OCI-LY3 (cell line): ENCODE data around the gene IGDCC3.

Experiments used
- H2AFZ ChIP-seq: fragments of 200-600, 300-600 bp; shearing (Covaris generic); 2 replicates; pipeline ENCODE4 v1.6.0; 2014; ENCODE audit warnings: antibody characterized with exemption, low read depth, low read length
- H3K27ac ChIP-seq: fragments of 200-600, 300-600 bp; sonication (generic); 2 replicates; pipeline ENCODE4 v1.5.1; 2014; ENCODE audit warnings: mild to moderate bottlenecking, low read length, moderate library complexity, mixed read lengths
- H3K27me3 ChIP-seq: fragments of 200-600, 300-600 bp; sonication (generic); 2 replicates; pipeline ENCODE4 v1.6.1; 2014; ENCODE audit warnings: low read depth, low read length, mixed read lengths
- H3K36me3 ChIP-seq: fragments of 200-600, 300-600 bp; sonication (generic); replicated peaks from 2 replicates; pipeline ENCODE3; 2014; ENCODE audit warnings: low read depth, low read length, mixed read lengths
- H3K4me1 ChIP-seq: fragments of 300-600, 200-600 bp; sonication (generic); 2 replicates; pipeline ENCODE4 v1.6.1; 2014; ENCODE audit warnings: low read length, mixed read lengths
- H3K4me2 ChIP-seq: fragments of 200-600, 300-600 bp; sonication (generic); 2 replicates; pipeline ENCODE4 v1.6.1; 2014; ENCODE audit warnings: low read length, mixed read lengths
- H3K4me3 ChIP-seq: fragments of 300-600, 200-600 bp; sonication (generic); 2 replicates; pipeline ENCODE4 v1.5.1; 2014; ENCODE audit warnings: antibody characterized with exemption, mild to moderate bottlenecking, low read length, moderate library complexity
- H3K79me2 ChIP-seq: fragments of 300-600, 200-600 bp; shearing (Covaris generic); 2 replicates; pipeline ENCODE4 v1.6.1; 2014; ENCODE audit warnings: mild to moderate bottlenecking, low read length, mixed read lengths
- H3K9ac ChIP-seq: fragments of 300-600, 200-600 bp; shearing (Covaris generic); 2 replicates; pipeline ENCODE4 v1.6.0; 2014; ENCODE audit warnings: mild to moderate bottlenecking, low read length, moderate library complexity
- H3K9me3 ChIP-seq: fragments of 200-600, 300-600 bp; shearing (Covaris generic); 2 replicates; pipeline ENCODE4 v1.6.1; 2014; ENCODE audit warnings: low read length, mixed read lengths; ENCODE audit not compliant: insufficient read depth
- H4K20me1 ChIP-seq: fragments of 200-600, 300-600 bp; sonication (generic); 2 replicates; pipeline ENCODE4 v1.6.1; 2016; ENCODE audit warnings: low read length, mixed read lengths; ENCODE audit not compliant: insufficient read depth
- EZH2phosphoT487 ChIP-seq: fragments of 200-600 bp; shearing (Covaris generic); IDR thresholded peaks from 2 replicates; pipeline ENCODE4 v1.6.1; 2018; ENCODE audit warnings: antibody characterized with exemption, mixed run types, low read depth
- TF ChIP-seq, protein P1 (sequence below): fragments of 200-600, 300-600 bp; sonication (generic); IDR thresholded peaks from 2 replicates; pipeline ENCODE4 v1.5.1; 2014; ENCODE audit warnings: antibody characterized with exemption, low read length, low read depth

The IGDCC3 gene

DNA sequence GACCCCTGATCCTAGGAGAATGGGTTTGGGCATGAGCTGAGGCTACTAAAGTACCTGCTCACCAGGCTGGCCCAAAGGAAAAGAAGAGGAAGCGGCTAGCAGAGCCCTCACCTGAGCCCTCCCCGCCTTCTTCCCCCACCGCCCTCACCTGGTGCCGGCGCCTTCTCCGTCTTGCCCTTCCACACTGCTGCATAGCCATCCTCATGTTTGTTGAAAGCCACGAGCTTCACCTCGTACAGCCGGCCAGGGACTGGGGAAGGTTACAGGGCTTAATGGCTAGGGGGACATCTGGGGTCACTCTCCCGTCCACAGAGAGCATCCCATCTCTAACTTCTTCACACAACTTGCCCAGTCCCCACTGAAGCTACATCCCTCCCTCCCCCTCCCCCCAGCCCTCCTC, 13.9 kb upstream of the IGDCC3 start:
- Histone ChIP-seq H3K27me3 (peaks cover 42% of the 10 kb centered on the region), H3K9me3 (no peaks in the 10 kb centered on the region), H3K4me1 (no peaks in the 10 kb centered on the region), H3K4me2 (no peak overlapping the region), H3K27ac (no peak overlapping the region), H2AFZ (no peak overlapping the region), H3K4me3 (no peak overlapping the region), H3K36me3 (no peaks in the 10 kb centered on the region), H4K20me1 (no peaks in the 10 kb centered on the region), H3K9ac (no peak overlapping the region), H3K79me2 (no peaks in the 10 kb centered on the region)
- TF ChIP-seq EZH2phosphoT487 = no peak
- TF ChIP-seq, protein P1, sequence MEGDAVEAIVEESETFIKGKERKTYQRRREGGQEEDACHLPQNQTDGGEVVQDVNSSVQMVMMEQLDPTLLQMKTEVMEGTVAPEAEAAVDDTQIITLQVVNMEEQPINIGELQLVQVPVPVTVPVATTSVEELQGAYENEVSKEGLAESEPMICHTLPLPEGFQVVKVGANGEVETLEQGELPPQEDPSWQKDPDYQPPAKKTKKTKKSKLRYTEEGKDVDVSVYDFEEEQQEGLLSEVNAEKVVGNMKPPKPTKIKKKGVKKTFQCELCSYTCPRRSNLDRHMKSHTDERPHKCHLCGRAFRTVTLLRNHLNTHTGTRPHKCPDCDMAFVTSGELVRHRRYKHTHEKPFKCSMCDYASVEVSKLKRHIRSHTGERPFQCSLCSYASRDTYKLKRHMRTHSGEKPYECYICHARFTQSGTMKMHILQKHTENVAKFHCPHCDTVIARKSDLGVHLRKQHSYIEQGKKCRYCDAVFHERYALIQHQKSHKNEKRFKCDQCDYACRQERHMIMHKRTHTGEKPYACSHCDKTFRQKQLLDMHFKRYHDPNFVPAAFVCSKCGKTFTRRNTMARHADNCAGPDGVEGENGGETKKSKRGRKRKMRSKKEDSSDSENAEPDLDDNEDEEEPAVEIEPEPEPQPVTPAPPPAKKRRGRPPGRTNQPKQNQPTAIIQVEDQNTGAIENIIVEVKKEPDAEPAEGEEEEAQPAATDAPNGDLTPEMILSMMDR = no peak

DNA sequence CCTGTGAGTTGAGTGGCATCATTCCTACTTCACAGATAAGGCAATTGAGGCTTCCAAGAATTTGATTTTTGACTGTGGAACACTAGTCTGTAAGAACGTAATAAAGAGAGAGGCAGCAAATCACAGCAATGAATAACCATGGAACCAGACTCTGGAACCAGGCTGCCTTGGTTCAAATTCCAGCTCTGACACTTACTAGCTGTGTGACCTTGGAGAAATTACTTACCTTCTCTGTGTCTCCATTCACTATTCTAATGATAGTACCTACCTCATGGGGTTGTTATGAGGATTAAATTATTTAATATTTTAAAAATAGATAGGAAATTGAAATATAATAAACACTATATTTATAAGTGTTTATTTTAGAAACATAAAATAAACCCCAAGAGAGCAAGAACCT, 12.6 kb upstream of the IGDCC3 start:
- H4K20me1 ChIP-seq = no peaks in the 10 kb centered on the region
- no peak for TF ChIP-seq EZH2phosphoT487
- TF ChIP-seq, protein P1 = no peak
- no peak overlapping the region for H2AFZ ChIP-seq
- H3K79me2 ChIP-seq = no peaks in the 10 kb centered on the region
- no peak overlapping the region for H3K4me3 ChIP-seq
- no peaks in the 10 kb centered on the region for H3K9me3 ChIP-seq
- H3K4me2 ChIP-seq = no peak overlapping the region
- no peak overlapping the region for H3K9ac ChIP-seq
- H3K27ac ChIP-seq = no peak overlapping the region
- H3K4me1 ChIP-seq = no peaks in the 10 kb centered on the region; the same call in 1 of the 2 replicates
- H3K27me3 ChIP-seq = peaks cover 42% of the 10 kb centered on the region
- H3K36me3 ChIP-seq = no peaks in the 10 kb centered on the region

DNA sequence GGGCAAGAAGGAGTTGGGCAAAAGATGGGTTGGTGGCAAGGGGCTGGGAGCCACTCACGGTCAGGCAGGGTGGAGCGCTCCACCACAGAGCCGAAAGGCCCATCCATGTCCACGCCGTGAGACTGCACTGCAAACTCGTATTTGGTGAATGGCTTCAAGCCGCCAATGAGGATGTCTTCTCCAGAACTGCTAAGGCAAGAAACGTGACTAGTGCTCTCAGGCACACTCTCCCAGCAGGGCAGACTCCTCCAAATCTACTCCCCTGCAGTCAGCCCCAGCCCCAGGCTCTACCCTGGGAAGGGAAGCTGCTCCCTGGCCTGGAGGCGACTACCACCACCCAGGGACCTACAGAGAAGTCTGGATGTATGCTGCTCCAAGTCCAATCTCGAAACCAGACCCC, 11.4 kb upstream of the IGDCC3 start:
- no peak overlapping the region for H2AFZ ChIP-seq
- no peak overlapping the region for H3K4me3 ChIP-seq
- peaks cover 4% of the 10 kb centered on the region; the same call in 1 of the 2 replicates for H3K4me1 ChIP-seq
- peaks cover 42% of the 10 kb centered on the region for H3K27me3 ChIP-seq
- no peaks in the 10 kb centered on the region for H3K9me3 ChIP-seq
- H3K9ac ChIP-seq = no peak overlapping the region
- H3K79me2 ChIP-seq = no peaks in the 10 kb centered on the region
- no peak overlapping the region for H3K27ac ChIP-seq
- no peaks in the 10 kb centered on the region for H4K20me1 ChIP-seq
- TF ChIP-seq, protein P1 = no peak
- no peak for TF ChIP-seq EZH2phosphoT487
- no peak overlapping the region for H3K4me2 ChIP-seq
- no peaks in the 10 kb centered on the region for H3K36me3 ChIP-seq

DNA sequence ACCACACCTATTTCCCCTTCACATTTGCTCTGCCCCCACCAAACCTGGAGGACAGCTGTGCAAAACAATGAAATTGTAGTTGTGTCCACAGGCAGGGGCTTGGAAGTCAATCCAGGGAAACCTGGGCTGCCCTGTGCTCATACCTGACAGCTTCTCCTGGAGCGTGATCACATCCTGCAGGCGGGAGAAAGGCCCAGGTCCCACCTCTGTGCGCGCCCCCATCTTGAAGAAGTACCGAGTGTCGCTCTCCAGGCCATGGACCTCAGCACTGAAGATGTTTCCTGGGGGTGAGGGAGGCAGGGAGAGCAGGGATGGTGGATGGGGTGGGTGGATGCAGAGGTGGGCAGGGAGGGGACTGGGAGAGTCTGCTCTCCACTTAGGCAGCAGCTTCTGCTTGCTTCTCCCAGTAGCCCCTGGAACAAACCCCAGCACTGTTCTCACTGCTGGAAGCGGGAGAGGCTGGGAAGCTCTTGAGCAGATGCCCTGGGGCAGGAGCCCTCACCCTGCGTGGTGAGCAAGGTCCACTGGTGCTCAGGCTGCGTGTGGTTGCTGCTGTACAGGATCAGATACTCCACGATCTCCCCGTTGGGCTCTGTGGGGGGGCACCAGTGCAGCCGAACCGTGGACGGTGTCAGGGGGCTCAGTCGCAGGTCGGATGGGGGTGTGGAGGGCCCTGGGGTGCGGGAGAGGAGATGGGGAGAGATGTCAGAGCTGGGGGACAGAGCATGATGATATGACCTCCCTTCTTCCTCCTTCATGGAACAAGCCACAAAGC, 10.7 kb upstream of the IGDCC3 start:
- no peaks in the 10 kb centered on the region for H3K79me2 ChIP-seq
- no peak overlapping the region for H3K27ac ChIP-seq
- H3K36me3 ChIP-seq = no peaks in the 10 kb centered on the region
- H4K20me1 ChIP-seq = no peaks in the 10 kb centered on the region
- no peak overlapping the region for H2AFZ ChIP-seq
- peaks cover 46% of the 10 kb centered on the region for H3K27me3 ChIP-seq
- TF ChIP-seq EZH2phosphoT487 = no peak
- TF ChIP-seq, protein P1 = no peak
- H3K9me3 ChIP-seq = no peaks in the 10 kb centered on the region
- H3K9ac ChIP-seq = no peak overlapping the region
- H3K4me1 ChIP-seq = peaks cover 4% of the 10 kb centered on the region; the same call in 1 of the 2 replicates
- H3K4me3 ChIP-seq = no peak overlapping the region
- no peak overlapping the region for H3K4me2 ChIP-seq
